Astrocyte of the spinal cord (primary cell): Measurements from ENCODE around the gene CPHXL2.
A peak's percentile ranks its signal among the peaks of the same experiment; 100 is the strongest.

ENCODE experiments used
- DNase-seq: peaks from one replicate; pipeline ENCODE4 v3.0.0; 2011; ENCODE audit warnings: low read depth, low spot score
- H3K4me3 ChIP-seq: 2 replicates; pipeline ENCODE4 v1.5.1; 2011; ENCODE audit warnings: low read depth, mild to moderate bottlenecking, low read length, moderate library complexity
- CTCF ChIP-seq: IDR thresholded peaks from 2 replicates; pipeline ENCODE4 v1.5.1; 2012; ENCODE audit warnings: low read depth, mild to moderate bottlenecking, low read length, inconsistent platforms
- in situ Hi-C: cut with HindIII; loops from 2 replicates; pipeline ENCODE4 v1.10.0; 2017; ENCODE audit warnings: low sequenced_read_pairs

Gene CPHXL2

GRCh38 chr16:75647112-75647491 is 29.7 kb downstream of the CPHXL2 start:
- in situ Hi-C loops = no loop called here
- peak overlapping the region; percentile 98 for H3K4me3 ChIP-seq
- no peak for TF ChIP-seq CTCF
- no peak for DNase-seq

GRCh38 chr16:75644240-75645012 is 32.4 kb downstream of the CPHXL2 start:
- no peak overlapping the region for H3K4me3 ChIP-seq
- TF ChIP-seq CTCF = no peak
- DNase-seq = no peak
- in situ Hi-C loops = no loop called here

GRCh38 chr16:75640598-75640997 is 36.2 kb downstream of the CPHXL2 start:
- no peak for TF ChIP-seq CTCF
- DNase-seq = no peak
- in situ Hi-C loops = no loop called here
- no peak overlapping the region for H3K4me3 ChIP-seq

GRCh38 chr16:75635036-75635435 is 41.8 kb downstream of the CPHXL2 start:
- no peak for TF ChIP-seq CTCF
- no peak for DNase-seq
- in situ Hi-C loops = no loop called here
- no peak overlapping the region for H3K4me3 ChIP-seq

GRCh38 chr16:75632857-75633256 is 44.0 kb downstream of the CPHXL2 start:
- no peak overlapping the region for H3K4me3 ChIP-seq
- no peak for TF ChIP-seq CTCF
- in situ Hi-C loops = no loop called here
- no peak for DNase-seq

GRCh38 chr16:75630052-75630451 is 46.8 kb downstream of the CPHXL2 start:
- no peak overlapping the region for H3K4me3 ChIP-seq
- in situ Hi-C loops = no loop called here
- TF ChIP-seq CTCF = no peak
- DNase-seq = no peak
